Suppressor macrophage treated with lipopolysaccharide for 4 hours (primary cell): Measurements from ENCODE around the gene CADPS2.
"Not testable (repeated sequence)": the region's sequence is repeated elsewhere in the genome, so short reads cannot be mapped to it uniquely, and the experiment has no call there.

ENCODE experiments used
- DNase-seq: peaks from one replicate; pipeline ENCODE4 v3.0.0-alpha.2; 2020

Gene CADPS2

DNA sequence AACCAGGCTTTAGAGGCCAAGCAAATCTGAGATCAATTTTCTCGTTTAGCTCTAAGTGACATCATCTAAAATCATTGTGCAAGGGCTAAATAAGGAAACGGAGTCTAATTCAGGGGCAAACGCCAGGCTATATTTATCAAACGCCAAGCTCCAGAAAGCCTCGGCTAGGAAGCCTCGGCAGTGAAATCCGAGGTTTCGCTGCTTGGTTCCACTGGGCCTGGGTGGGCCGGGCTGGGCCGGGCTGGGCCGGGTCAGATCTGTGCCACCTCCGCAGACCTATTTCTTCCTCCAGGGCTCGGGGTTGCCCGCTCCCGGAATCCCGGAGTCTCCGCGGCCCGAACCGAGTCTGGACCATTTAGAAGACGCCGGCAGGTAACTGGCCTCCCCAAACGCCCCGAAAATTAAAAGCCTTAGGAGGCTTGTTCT, 581.3 kb downstream of the CADPS2 start:
- DNase-seq: no peak

- no peak for DNase-seq
These were observed 581.8 kb downstream of the CADPS2 start, which contains the start of gene FEZF1 for GRCh38 chr7:122304319-122304975. Gene FEZF1, minus strand, starts transcription at chr7:122304750. Its CDS starts 313 bp downstream, at chr7:122304437.

DNA sequence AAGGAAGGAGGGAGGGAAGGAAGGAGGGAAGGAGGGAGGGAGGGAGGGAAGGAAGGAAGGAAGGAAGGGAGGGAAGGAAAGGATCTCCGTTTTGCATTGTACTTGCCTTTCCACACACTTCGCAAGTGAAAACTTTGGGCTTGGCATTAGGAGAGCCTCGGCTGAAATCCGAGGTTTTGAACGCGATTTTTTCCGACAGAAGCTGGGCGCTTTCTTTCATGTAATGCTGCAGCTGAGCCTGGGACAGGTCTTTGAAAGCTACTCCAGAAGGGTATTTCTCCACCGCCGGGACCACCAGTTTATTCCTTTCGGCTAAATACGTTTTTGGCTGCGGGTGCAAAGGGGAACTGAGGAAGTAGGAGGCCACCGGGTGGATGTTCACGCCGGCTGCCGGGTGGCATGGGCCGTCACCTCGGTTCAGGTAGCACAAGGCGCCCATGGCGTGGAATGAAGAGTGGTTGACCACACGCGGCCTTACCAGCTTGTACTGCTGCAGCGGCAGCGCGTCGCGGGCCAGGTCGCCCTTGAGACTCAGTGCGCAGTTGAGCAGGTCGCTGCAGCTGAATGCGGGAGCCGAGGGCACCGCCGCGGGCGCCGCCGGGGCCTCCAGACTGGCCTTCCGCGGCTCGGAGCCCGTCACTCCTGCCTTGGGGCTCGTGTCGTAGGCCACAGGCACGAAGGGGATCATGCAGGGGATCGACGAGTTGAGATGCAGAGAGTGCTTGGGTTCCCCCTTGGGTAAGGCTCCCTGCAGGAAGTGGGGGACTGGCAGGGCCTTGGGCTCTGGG, 582.5 kb downstream of the CADPS2 start:
- no peak for DNase-seq

DNA sequence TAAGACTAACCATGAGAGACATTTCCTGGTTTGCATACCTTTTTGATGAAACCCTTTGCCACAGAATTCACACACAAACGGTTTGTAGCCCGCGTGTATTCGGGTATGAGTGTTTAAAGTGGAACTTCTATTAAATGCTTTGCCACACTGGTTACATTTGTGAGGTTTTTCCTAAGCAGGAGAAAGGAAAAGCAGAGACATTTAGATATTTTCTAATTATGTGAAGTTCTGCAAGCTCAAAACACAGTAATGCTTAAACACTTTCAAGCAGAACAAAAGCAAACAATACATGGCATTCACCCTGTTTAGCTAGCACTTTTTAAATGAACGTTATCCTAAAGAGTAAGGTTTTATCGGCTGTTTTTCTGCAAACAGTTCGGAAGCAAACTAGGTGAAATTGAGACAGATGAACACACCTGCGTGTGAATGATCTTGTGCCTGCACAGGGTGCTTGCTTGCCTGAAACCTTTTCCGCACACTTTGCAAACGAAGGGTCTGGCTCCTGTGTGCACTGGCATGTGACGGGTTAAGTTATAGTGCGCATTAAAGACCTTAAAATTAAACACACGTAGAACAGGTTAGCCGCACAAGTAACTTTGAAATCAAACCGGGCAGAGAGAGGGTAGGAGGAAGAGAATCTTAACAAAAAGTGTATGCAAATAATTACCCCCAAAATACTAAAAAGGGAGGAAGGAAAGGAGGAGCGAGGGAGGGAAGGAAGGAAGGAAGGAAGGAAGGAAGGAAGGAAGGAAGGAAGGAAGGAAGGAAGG, 583.3 kb downstream of the CADPS2 start:
- no peak for DNase-seq

- DNase-seq: no peak
These were observed 584.2 kb downstream of the CADPS2 start for GRCh38 chr7:122301858-122302760.

DNA sequence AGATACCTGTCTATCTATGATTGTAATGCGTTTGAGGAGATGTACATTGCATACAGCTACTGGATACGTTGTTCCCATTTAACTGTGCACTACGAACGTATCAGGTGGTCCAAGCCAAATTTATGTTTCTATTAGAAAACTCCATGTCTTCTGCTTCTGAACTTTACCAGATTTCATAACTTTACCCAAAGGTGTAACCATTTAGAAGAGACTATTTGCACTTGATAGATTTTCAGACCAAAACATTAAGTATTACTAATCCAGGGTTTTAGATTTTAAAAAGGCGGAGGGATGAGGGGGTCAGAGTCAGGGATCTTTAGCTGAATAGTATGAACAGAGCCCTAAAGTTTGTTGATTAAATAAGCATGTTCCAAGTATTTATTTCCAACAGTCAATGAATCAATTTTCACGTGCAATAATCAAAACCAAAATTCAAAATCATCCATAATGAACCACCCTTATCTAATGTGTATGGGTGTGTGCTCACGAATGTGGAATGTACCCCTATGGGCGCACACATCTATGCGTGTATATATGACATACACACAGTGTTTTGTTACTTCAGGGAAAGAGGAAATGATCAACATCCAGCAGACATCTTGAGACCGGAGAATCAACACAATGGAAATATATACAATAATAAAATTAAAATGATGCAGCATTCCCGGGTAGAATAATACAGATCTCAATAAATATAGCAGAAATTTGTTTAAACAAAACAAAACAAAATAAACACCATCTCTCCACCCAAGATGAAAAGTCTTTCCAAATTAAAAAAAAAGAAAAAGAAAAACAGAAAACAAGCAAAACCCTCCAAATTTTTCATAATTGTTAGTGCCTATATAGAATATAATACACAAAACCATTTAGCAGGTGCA, 585.1 kb downstream of the CADPS2 start:
- DNase-seq: no peak

GRCh38 chr7:122300211-122300932, 585.9 kb downstream of the CADPS2 start:
- no peak for DNase-seq

- DNase-seq: no peak
These were observed 586.5 kb downstream of the CADPS2 start for GRCh38 chr7:122299624-122300210.

DNA sequence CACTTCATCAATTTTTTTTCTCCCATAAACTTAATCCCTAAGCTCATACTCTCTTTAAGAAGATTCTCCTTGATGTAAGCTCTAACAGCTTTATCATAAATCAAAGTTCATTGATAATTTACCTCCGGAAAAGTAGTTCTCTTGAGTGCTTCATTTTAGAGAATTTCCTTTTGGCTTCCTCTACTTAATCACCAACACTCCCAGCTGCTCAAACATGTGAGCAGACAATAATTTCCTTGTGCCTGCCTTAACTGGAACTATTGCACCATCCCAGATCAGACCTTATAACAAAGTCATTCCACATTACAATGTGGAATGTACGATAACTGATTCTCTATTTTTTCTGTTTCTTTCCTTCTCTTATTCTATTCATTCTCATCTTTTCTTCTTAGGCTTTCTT, 587.6 kb downstream of the CADPS2 start:
- DNase-seq: no peak

GRCh38 chr7:122298131-122298530, 588.1 kb downstream of the CADPS2 start:
- no peak for DNase-seq

DNA sequence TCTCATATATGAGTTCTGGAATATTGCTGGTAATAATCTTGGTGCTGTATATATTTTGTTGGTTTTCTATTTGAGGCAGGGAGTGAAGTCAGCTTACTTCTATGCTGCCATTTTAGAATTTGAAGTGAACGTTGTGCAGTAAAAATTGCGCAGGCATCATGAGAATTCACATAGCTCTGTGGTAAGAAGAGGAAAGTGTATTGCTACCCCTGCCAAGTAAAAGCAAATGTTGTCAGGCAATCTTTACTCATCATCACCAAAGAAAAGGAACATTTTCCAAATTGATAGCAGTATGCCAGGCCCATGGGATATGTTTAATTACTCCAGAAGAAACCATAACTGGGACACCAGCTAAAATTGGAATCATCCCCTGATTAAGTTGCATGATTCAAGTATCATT, 595.1 kb downstream of the CADPS2 start:
- DNase-seq: no peak

DNA sequence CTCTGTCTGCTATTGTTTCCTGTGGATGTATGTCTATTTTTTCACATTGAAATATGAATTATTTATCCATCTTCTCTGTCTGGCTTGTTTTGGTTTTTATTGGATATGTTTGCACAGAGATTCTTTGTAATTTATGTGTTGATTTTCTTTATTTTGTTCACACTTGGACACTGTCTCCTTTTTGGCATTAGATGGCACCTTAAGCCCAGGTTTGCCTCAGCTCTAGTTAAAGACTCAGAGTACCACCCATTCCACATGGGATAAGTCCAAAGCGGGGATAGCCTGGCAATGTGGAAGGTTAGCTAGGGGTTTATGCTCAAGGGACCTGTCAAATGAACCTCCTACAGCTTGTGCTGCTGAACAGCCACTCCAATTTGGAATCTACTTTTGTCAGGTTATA, 595.8 kb downstream of the CADPS2 start:
- no peak for DNase-seq

GRCh38 chr7:122289426-122289825, 596.8 kb downstream of the CADPS2 start:
- no peak for DNase-seq

DNA sequence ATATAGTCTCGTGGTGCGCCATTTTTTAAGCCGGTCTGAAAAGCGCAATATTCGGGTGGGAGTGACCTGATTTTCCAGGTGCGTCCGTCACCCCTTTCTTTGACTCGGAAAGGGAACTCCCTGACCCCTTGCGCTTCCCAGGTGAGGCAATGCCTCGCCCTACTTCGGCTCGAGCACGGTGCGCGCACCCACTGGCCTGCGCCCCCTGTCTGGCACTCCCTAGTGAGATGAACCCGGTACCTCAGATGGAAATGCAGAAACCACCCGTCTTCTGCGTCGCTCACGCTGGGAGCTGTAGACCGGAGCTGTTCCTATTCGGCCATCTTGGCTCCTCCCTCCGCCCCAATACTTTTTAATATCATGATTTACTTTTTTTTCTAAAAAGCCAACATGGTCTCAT, 601.7 kb downstream of the CADPS2 start:
- DNase-seq: not testable (repeated sequence)

- no peak for DNase-seq
These were observed 613.1 kb downstream of the CADPS2 start for GRCh38 chr7:122273117-122273516.

GRCh38 chr7:122269241-122269640, 617.0 kb downstream of the CADPS2 start:
- DNase-seq: no peak
